Cardiac muscle cell (in vitro differentiated cells and primary cell): ENCODE data around the gene ZMYND11. TPM values are rescaled to one million over a fixed set of nuclear protein-coding genes. Genes with fewer than 3 reads are reported as not detected.

Experiments
- DNase-seq, 2 donors: peaks; one replicate each; pipeline versions ENCODE4 v3.0.0 to v3.0.0-alpha.2; 2010 to 2017; ENCODE audit warnings: low read depth in 1 of 2, low spot score in 1 of 2
- H3K27ac ChIP-seq: fragments of 200-600 bp; sonication (generic); 2 replicates; pipeline ENCODE4 v1.5.1; 2016
- H3K27me3 ChIP-seq: fragments of 200-600 bp; sonication (generic); 2 replicates; pipeline ENCODE4 v1.6.0; 2016; ENCODE audit warnings: control low read depth
- H3K36me3 ChIP-seq: fragments of 200-600 bp; sonication (generic); 2 replicates; pipeline ENCODE4 v1.5.1; 2016; ENCODE audit warnings: control low read depth
- H3K4me1 ChIP-seq: fragments of 200-600 bp; sonication (generic); 2 replicates; pipeline ENCODE4 v1.8.1; 2017; ENCODE audit warnings: low read depth, mild to moderate bottlenecking, mixed run types
- H3K4me3 ChIP-seq: fragments of 200-600 bp; sonication (generic); 2 replicates; pipeline ENCODE4 v1.5.1; 2016; ENCODE audit warnings: mild to moderate bottlenecking
- H3K9me3 ChIP-seq: fragments of 200-600 bp; sonication (generic); 2 replicates; pipeline ENCODE4 v1.5.1; 2017; ENCODE audit warnings: low read depth, mild to moderate bottlenecking, control low read depth
- polyA plus RNA-seq: library from polyadenylated mRNA; unstranded; fragments of >200 nt; fragmentation: Nextera tagmentation; extraction: Ambion mirVana; gene quantifications from 2 replicates; pipeline ENCODE4 v1.2.1, GENCODE V29; 2016
- total RNA-seq: library from RNA; depleted of rRNA; stranded (reverse); fragments of >200 nt; gene quantifications from 2 replicates; pipeline ENCODE4 v1.2.3, GENCODE V29; 2016
- TF ChIP-seq, protein P1 (sequence below): IDR thresholded peaks from 2 replicates; pipeline ENCODE4 v1.5.1; 2012; ENCODE audit warnings: low read depth, mild to moderate bottlenecking, low read length

Gene ZMYND11
- total and polyA plus RNA-seq, 2 experiments from 2014 or later, result 34.3 to 65.8 TPM

DNA sequence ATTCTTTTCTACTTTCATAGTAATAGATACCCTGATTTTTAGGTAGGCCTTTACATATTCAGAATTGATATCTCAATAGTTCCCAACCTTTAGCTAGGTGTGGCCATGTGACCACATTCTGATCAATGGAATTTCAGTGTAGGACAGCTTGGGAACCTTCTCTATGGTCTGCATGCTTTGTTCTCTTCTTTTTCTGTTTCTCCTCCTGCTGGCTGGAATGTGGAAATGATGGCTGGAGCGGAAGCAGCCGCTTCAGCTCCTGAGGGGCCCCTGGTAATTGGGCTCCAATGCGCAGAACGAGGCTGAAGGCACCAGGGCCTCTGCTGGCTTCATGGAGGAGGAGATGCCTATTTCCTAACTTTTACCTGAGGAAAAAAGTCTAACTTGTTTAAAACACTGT lies 152.6 kb downstream of the ZMYND11 start:
- no peak overlapping the region for H3K4me3 ChIP-seq
- H3K36me3 ChIP-seq, result no peaks in the 10 kb centered on the region
- no peaks in the 10 kb centered on the region for H3K9me3 ChIP-seq
- TF ChIP-seq, protein P1, sequence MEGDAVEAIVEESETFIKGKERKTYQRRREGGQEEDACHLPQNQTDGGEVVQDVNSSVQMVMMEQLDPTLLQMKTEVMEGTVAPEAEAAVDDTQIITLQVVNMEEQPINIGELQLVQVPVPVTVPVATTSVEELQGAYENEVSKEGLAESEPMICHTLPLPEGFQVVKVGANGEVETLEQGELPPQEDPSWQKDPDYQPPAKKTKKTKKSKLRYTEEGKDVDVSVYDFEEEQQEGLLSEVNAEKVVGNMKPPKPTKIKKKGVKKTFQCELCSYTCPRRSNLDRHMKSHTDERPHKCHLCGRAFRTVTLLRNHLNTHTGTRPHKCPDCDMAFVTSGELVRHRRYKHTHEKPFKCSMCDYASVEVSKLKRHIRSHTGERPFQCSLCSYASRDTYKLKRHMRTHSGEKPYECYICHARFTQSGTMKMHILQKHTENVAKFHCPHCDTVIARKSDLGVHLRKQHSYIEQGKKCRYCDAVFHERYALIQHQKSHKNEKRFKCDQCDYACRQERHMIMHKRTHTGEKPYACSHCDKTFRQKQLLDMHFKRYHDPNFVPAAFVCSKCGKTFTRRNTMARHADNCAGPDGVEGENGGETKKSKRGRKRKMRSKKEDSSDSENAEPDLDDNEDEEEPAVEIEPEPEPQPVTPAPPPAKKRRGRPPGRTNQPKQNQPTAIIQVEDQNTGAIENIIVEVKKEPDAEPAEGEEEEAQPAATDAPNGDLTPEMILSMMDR, result peak; percentile 25
- no peak overlapping the region for H3K27ac ChIP-seq
- no peak for DNase-seq
- H3K27me3 ChIP-seq, result no peaks in the 10 kb centered on the region
- no peaks in the 10 kb centered on the region for H3K4me1 ChIP-seq

DNA sequence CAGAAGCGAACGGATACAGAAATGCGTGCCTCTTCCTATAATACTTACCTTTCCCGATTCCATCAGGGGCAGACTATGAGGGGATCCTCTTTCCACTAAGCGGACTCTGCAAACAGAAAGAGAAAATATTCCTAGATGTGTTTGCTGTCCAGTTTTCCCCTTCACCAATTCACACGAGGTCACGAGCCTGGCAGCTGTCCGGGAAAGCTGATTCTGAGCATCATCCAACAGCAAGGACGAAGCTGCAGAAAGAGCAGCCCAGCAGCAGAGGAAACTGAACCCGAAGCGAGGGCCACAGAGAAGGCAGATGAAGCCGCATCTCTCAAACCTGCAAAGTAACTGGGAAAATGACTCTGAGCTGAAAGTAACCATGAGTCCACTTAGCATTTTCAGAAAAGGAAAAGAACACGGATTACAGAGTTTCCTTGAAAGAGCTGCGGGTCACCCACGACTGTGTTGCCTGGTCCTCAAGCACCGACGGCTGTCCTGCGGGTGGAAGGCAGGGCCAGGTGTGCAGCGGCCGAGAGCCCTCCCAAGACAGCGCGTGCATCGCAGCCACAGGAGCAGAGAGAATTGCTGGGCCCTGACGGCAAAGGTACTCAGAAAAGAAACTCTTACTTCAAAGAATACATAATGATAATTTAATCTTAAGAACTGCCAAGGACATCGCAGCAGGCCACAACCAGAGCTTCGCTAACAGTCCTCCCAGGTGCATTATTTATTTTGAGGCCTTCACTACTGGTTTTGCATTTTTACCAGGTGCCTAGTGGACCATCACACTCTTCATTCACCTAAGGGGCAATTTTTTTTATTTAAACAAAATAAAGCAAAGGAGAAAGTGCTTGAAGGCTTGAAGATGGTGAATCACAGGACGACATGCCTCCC lies 153.3 kb downstream of the ZMYND11 start:
- no peak for DNase-seq
- Histone ChIP-seq H3K4me1 (no peaks in the 10 kb centered on the region), H3K27me3 (no peaks in the 10 kb centered on the region), H3K9me3 (no peaks in the 10 kb centered on the region), H3K36me3 (no peaks in the 10 kb centered on the region), H3K4me3 (no peak overlapping the region), H3K27ac (no peak overlapping the region)
- TF ChIP-seq, protein P1, result no peak

DNA sequence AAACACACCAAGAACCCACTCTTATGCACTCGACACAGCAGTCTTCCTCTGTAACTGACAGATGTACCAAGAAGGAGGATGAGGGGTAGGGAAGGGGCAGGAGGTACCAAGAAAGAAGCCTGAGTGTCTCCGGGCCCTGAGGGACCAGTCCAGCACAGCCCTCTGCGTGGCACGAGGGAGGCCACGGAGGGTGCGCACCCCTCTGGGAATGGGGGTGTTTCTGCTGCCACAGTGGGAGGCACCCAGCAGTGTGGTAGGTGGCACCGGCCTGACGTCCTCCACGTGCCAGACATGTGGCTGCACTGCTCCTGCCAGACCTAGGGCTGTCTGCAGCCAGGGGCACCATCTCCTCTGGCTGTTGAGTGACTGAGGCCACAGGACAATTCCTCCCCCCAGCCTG lies 154.3 kb downstream of the ZMYND11 start:
- no peaks in the 10 kb centered on the region for H3K9me3 ChIP-seq
- DNase-seq, result no peak
- H3K4me1 ChIP-seq, result no peaks in the 10 kb centered on the region
- H3K27me3 ChIP-seq, result no peaks in the 10 kb centered on the region
- no peaks in the 10 kb centered on the region for H3K36me3 ChIP-seq
- no peak overlapping the region for H3K4me3 ChIP-seq
- TF ChIP-seq, protein P1, result no peak
- no peak overlapping the region for H3K27ac ChIP-seq

DNA sequence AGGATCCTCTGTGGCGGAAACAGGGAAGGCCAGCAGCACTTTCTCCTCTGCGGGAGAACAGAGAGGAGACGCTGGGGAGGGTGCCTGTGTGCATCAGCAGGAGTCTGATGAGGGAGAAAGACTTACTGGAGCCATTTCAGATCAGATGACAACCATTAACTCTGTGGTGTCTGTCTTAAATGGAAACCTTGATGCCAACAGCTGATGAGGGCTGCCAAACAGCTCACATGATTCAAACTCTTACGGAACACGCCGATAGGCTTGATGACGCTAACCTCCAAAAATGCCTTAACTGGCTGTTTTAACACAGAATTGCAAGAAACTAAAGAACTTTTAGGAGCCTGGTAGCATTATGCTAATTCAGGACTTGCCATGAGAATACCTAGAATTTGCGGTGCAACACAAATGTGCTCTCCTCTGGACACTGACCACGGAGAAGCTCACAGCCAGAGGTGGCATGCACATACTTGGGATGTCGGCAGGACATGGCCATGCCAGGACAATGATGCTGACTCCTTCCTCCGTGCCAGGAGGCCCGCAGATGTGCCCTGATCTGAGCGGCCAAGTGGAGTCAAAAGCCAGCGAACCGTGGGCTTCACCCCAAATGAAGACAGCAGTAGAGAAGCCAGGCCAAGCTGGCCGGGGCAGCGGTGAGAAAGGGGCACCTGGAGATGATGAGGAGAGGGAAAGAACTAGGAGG lies 154.9 kb downstream of the ZMYND11 start:
- H3K4me1 ChIP-seq, result no peaks in the 10 kb centered on the region
- peak in 1 of 2 donors; percentile 75 for DNase-seq
- no peaks in the 10 kb centered on the region for H3K27me3 ChIP-seq
- H3K9me3 ChIP-seq, result no peaks in the 10 kb centered on the region
- no peaks in the 10 kb centered on the region for H3K36me3 ChIP-seq
- no peak overlapping the region for H3K4me3 ChIP-seq
- H3K27ac ChIP-seq, result no peak overlapping the region
- TF ChIP-seq, protein P1, result no peak

DNA sequence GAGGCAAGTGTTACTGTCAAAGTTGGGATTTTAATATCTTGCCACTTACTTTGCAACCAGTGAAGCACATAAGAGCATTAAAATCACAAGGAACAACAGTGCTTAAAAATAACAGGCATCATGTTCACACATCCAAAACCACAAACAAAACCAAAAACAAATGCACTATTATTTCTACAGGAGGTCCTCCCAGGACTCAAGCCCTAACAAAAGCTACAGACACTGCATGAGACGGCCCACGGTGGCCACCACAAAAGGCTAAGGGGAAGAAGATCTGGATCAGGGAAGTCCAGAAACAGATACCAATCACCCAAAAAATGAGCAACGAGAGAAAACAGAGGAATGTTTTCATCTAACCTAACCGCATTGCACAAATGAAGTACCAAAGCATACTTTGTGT lies 158.4 kb downstream of the ZMYND11 start:
- Histone ChIP-seq H3K36me3 (no peaks in the 10 kb centered on the region), H3K9me3 (no peaks in the 10 kb centered on the region), H3K4me3 (no peak overlapping the region), H3K4me1 (no peaks in the 10 kb centered on the region), H3K27me3 (no peaks in the 10 kb centered on the region), H3K27ac (no peak overlapping the region)
- TF ChIP-seq, protein P1, result no peak
- no peak for DNase-seq
